GM12878 (cell line): ENCODE data around the gene ACTN2. TPM values are rescaled to one million over a fixed set of nuclear protein-coding genes. Genes with fewer than 3 reads are reported as not detected.

ENCODE experiments used
- ATAC-seq: fragments of 200-7000 bp; cut with Tn5 transposase; 3 replicates; pipeline ENCODE4 v1.9.1; 2020; ENCODE audit warnings: mild to moderate bottlenecking, moderate library complexity
- BruUV-seq: library from RNA; stranded (reverse); fragments of 400-500 nt; replicated peaks from 2 replicates; lab custom pipeline; 2021; lab: Mats Ljungman, UMichigan
- CTCF ChIA-PET: fragments of 300-600 bp; sonication (Branson Sonifier 250); formaldehyde crosslinking; extraction: SDS; loops from one replicate; lab custom pipeline; 2021; ENCODE audit warnings: inconsistent platforms; lab: Yijun Ruan, JAX
- POLR2A ChIA-PET: fragments of 350-600 bp; formaldehyde crosslinking; extraction: SDS; loops from one replicate; lab custom pipeline; 2021; ENCODE audit warnings: inconsistent platforms; lab: Charles Lee
- RAD21 ChIA-PET: fragments of 300-600 bp; sonication (Branson Sonifier 250); formaldehyde crosslinking; loops from one replicate; lab custom pipeline; 2023; ENCODE audit warnings: antibody characterized with exemption; ENCODE audit not compliant: unreplicated experiment; lab: Charles Lee
- SMC1A ChIA-PET: fragments of 300-600 bp; sonication (Branson Sonifier 250); formaldehyde crosslinking; loops from one replicate; lab custom pipeline; 2023; ENCODE audit not compliant: unreplicated experiment, uncharacterized antibody; lab: Charles Lee
- DNase-seq: peaks from one replicate; pipeline ENCODE4 v3.0.0-alpha.2; 2011; ENCODE audit warnings: low read depth, low spot score
- FAIRE-seq: peaks from 3 replicates; lab custom pipeline; 2011; peaks lifted over from hg19 to GRCh38; lab: Jason Lieb, UNC
- H2AFZ ChIP-seq: 2 replicates; pipeline ENCODE4 v1.6.0; 2011; ENCODE audit warnings: low read depth, low read length, control low read depth; ENCODE audit not compliant: control insufficient read depth
- H3K27ac ChIP-seq: 2 replicates; pipeline ENCODE4 v1.5.1; 2011; ENCODE audit warnings: control low read depth; ENCODE audit not compliant: control insufficient read depth, insufficient read depth
- H3K27me3 ChIP-seq, 2 experiments: replicated peaks in 1 of 2; 2 replicates each; pipeline versions ENCODE4 v1.6.0 to v1.6.1; 2011; ENCODE audit warnings: low read length in 1 of 2; ENCODE audit not compliant: control insufficient read depth in 2 of 2, insufficient read depth in 2 of 2
- H3K36me3 ChIP-seq, 2 experiments: 2 replicates each; pipeline ENCODE4 v1.5.1; 2011; ENCODE audit warnings: low read length in 1 of 2; ENCODE audit not compliant: control insufficient read depth in 2 of 2, insufficient read depth in 2 of 2
- H3K4me1 ChIP-seq: 2 replicates; pipeline ENCODE4 v1.6.1; 2011; ENCODE audit warnings: mild to moderate bottlenecking, low read length, moderate library complexity, mixed read lengths; ENCODE audit not compliant: control insufficient read depth, insufficient read depth
- H3K4me2 ChIP-seq: 2 replicates; pipeline ENCODE4 v1.6.0; 2011; ENCODE audit warnings: control low read depth; ENCODE audit not compliant: control insufficient read depth, insufficient read depth
- H3K4me3 ChIP-seq: fragments of 200-600 bp; sonication (generic); 2 replicates; pipeline ENCODE4 v1.5.1; 2016
- H3K79me2 ChIP-seq: 2 replicates; pipeline ENCODE4 v1.6.0; 2011; ENCODE audit warnings: low read length; ENCODE audit not compliant: control insufficient read depth, insufficient read depth
- H3K9ac ChIP-seq: 2 replicates; pipeline ENCODE4 v1.8.0; 2011; ENCODE audit warnings: low read length, control low read depth, mixed read lengths; ENCODE audit not compliant: control insufficient read depth, insufficient read depth
- H3K9me3 ChIP-seq: replicated peaks from 3 replicates; pipeline ENCODE4 v1.5.1; 2011; ENCODE audit warnings: mild to moderate bottlenecking, low read length; ENCODE audit not compliant: control insufficient read depth, insufficient read depth
- H4K20me1 ChIP-seq: 2 replicates; pipeline ENCODE4 v1.6.0; 2011; ENCODE audit not compliant: control insufficient read depth, insufficient read depth
- BCLAF1 ChIP-seq: fragments of 450-650 bp; IDR thresholded peaks from 2 replicates; pipeline ENCODE4 v1.6.1; 2017; ENCODE audit warnings: antibody characterized with exemption, mild to moderate bottlenecking, moderate library complexity
- BRCA1 ChIP-seq: IDR thresholded peaks from 2 replicates; pipeline ENCODE4 v1.6.1; 2011; ENCODE audit warnings: low read depth, low read length, improper control_type of control experiment
- CEBPB ChIP-seq, 2 experiments: fragments of 150-350 bp in 1 of 2; IDR thresholded peaks; 2 replicates each; pipeline ENCODE4 v1.6.1; 2012 to 2014; ENCODE audit warnings: low read depth in 2 of 2, low read length in 2 of 2, borderline replicate concordance in 1 of 2, inconsistent platforms in 1 of 2
- CHD4 ChIP-seq: fragments of 200-600 bp; sonication (generic); IDR thresholded peaks from 2 replicates; pipeline ENCODE4 v1.6.1; 2016; ENCODE audit warnings: mild to moderate bottlenecking
- HSF1 ChIP-seq: fragments of 150-350 bp; IDR thresholded peaks from 2 replicates; pipeline ENCODE4 v1.6.1; 2014; ENCODE audit warnings: mild to moderate bottlenecking, low read depth, low read length
- IKZF2 ChIP-seq, 2 experiments: fragments of 450-650 bp; IDR thresholded peaks; 2 replicates each; pipeline ENCODE4 v1.6.1; 2017; ENCODE audit warnings: mild to moderate bottlenecking in 2 of 2, moderate library complexity in 2 of 2
- MYB ChIP-seq: fragments of 150-350 bp; IDR thresholded peaks from 2 replicates; pipeline ENCODE4 v1.6.1; 2014; ENCODE audit warnings: mild to moderate bottlenecking, low read depth, low read length, borderline replicate concordance
- NBN ChIP-seq: fragments of 450-650 bp; IDR thresholded peaks from 2 replicates; pipeline ENCODE4 v1.6.1; 2016
- NR2F1 ChIP-seq: fragments of 450-650 bp; conservative IDR thresholded peaks from 2 replicates; pipeline ENCODE4 v1.6.1; 2017; ENCODE audit warnings: mild to moderate bottlenecking
- SUZ12 ChIP-seq: fragments of 200-600 bp; sonication (generic); IDR thresholded peaks from one replicate; pipeline ENCODE4 v1.6.1; 2018; ENCODE audit warnings: antibody characterized with exemption, mild to moderate bottlenecking; ENCODE audit not compliant: unreplicated experiment
- TCF3 ChIP-seq: IDR thresholded peaks from 2 replicates; pipeline ENCODE4 v1.6.1; 2012; ENCODE audit warnings: low read depth, mild to moderate bottlenecking, low read length, borderline replicate concordance; ENCODE audit not compliant: insufficient read depth
- ZBTB33 ChIP-seq: fragments of 450-650 bp; IDR thresholded peaks from 2 replicates; pipeline ENCODE4 v1.6.1; 2017; ENCODE audit warnings: mild to moderate bottlenecking
- WGBS: methylation state at CpG from one replicate; pipeline ENCODE4 v1.1.6; 2016; ENCODE audit warnings: low lambda C conversion rate; ENCODE audit not compliant: insufficient replicate concordance, insufficient coverage; ENCODE audit errors: missing lambda C conversion rate; 5-methylcytosine and 5-hydroxymethylcytosine counted together
- in situ Hi-C: fragments of 300-500 bp; cut with MboI; formaldehyde crosslinking; loops from 9 replicates; pipeline ENCODE4 v1.14.3; 2018; ENCODE audit warnings: mixed read lengths
- intact Hi-C: fragments of 100-400 bp; cut with micrococcal nuclease; formaldehyde crosslinking; loops from one replicate; pipeline ENCODE4 v1.14.2; 2022; ENCODE audit not compliant: unreplicated experiment
- polyA plus RNA-seq, 11 experiments: library from polyadenylated mRNA; depleted of rRNA in 4 of 11; unstranded in 6 of 11; stranded (reverse) in 5 of 11; fragments of >200 nt; fragmentation: Nextera tagmentation in 4 of 11; fragmentation: Illumina TruSeq in 1 of 11; extraction: Ambion mirVana in 4 of 11; extraction: Trizol in 1 of 11; gene quantifications; 1 replicate in 1 of 11; 2 replicates in 10 of 11; pipeline versions ENCODE4 v1.2.1 to v1.2.3, GENCODE V29; 2011 to 2016; ENCODE audit warnings: inconsistent platforms in 2 of 11, missing spikeins in 2 of 11, low read depth in 1 of 11
- total RNA-seq, 4 experiments: library from RNA; depleted of rRNA in 3 of 4; stranded (reverse); fragments of >200 nt in 3 of 4; fragmentation: Illumina TruSeq in 1 of 4; extraction: Trizol in 1 of 4; gene quantifications; 2 replicates each; pipeline versions ENCODE4 v1.2.1 to v1.2.3, GENCODE V29; 2013 to 2021

Gene ACTN2
- total and polyA plus RNA-seq, 10 of the 15 experiments (the other 5 are each of a cell fraction or from before 2014, with no cell fraction given): 0.10 TPM; not detected in 9

GRCh38 chr1:236720206-236720605, 33.9 kb downstream of the ACTN2 start (continued):
- TF ChIP-seq HSF1: no peak

- ATAC-seq (no peak), FAIRE-seq (no peak), DNase-seq (no peak)
- ChIA-PET POLR2A (no interaction called here), RAD21 (interaction anchor here (0.6 kb wide), 1 partner anchor 1033 kb away, joined by 3 read pairs; no protein-coding TSS in a partner anchor), CTCF (interaction anchor here (1.2 kb wide), 1 partner anchor 39 kb away, joined by 3 read pairs; no protein-coding TSS in a partner anchor), SMC1A (interaction anchor here (1.0 to 1.3 kb wide), 2 partner anchors 8 to 433 kb away, joined by 3 to 6 read pairs; no protein-coding TSS in a partner anchor)
- no peaks in the 10 kb centered on the region for H3K79me2 ChIP-seq
- H4K20me1 ChIP-seq: no peaks in the 10 kb centered on the region
- BruUV-seq: no TSS peak
- H3K27me3 ChIP-seq: no peaks in the 10 kb centered on the region
- TF ChIP-seq CHD4: no peak
- TF ChIP-seq CEBPB (IDR thresholded peaks at IDR 0.05; ENCODE audit: borderline replicate concordance in 1 of 2, low read depth in 2 of 2, low read length in 2 of 2): no peak
- TF ChIP-seq IKZF2 (IDR thresholded peaks at IDR 0.05): no peak
- no peak for TF ChIP-seq SUZ12
- no peak for TF ChIP-seq NBN
- TF ChIP-seq TCF3: no peak
- TF ChIP-seq BCLAF1: no peak
- TF ChIP-seq NR2F1: no peak
- TF ChIP-seq MYB: no peak
- no peak for TF ChIP-seq ZBTB33
- TF ChIP-seq BRCA1: no peak
- no peak overlapping the region for H2AFZ ChIP-seq
- H3K9me3 ChIP-seq: no peaks in the 10 kb centered on the region
- WGBS: 6% methylated on average over 1 of the region's 1 CpG
- in situ Hi-C loops (no loop called here), intact Hi-C loops (no loop called here)
- H3K4me1 ChIP-seq: no peaks in the 10 kb centered on the region
- no peak overlapping the region for H3K27ac ChIP-seq
- no peak overlapping the region for H3K9ac ChIP-seq
- H3K4me2 ChIP-seq: no peak overlapping the region
- no peaks in the 10 kb centered on the region for H3K36me3 ChIP-seq
- H3K4me3 ChIP-seq: no peak overlapping the region
These were observed 34.3 kb downstream of the ACTN2 start for GRCh38 chr1:236720611-236721010.
